HG03064 (cell line): ENCODE measurements around the gene NCS1.
"Not testable (repeated sequence)": the region's sequence is repeated elsewhere in the genome, so short reads cannot be mapped to it uniquely, and the experiment has no call there.

Experiments
- ATAC-seq: cut with Tn5 transposase; IDR thresholded peaks from one replicate; pipeline ENCODE4 v1.9.1; 2021; ENCODE audit warnings: low read depth; ENCODE audit not compliant: unreplicated experiment

Gene NCS1

DNA sequence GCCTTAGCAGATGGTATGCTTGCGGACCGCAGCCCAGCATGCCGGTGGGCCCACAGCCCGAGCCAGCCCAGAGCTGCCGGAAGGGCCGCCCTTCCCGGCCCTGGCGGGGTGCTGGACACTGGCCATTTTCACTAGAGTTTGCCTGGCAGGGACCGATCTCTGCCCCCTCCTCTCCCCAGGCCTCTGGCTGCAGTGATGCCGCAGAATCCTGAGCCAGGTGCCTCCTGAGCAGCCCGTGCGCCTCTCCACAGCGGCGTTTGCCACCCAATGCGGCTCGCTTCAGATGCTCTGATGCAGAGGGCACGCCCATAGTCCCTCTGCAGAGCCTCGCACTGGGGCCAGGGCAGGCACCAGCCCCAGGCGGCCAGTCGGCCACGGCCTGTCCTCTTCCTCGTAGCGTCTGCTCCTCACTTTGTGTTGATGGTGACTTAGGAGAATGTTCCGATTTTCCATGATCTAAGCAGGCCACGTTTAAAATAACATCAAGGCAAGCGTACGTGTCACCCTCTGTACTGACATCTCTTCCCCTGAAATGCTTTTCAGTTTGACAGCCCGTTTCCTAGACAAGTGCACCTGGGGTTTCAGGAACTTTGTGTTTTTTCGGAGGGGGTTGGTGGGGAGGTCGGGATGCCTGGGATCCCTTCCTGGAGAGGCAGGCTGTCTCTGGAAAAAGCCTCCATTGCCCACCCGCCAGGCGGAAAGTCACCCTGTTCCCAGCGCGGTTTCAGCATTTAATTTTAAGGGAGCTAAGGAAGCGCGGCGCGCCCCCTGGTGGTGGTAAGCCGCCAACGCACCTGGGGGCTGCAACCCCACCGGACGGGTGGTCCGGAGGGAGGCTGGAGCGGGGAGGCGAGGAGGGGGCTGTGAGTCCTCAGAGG lies 63.6 kb downstream of the NCS1 start:
- no peak for ATAC-seq

DNA sequence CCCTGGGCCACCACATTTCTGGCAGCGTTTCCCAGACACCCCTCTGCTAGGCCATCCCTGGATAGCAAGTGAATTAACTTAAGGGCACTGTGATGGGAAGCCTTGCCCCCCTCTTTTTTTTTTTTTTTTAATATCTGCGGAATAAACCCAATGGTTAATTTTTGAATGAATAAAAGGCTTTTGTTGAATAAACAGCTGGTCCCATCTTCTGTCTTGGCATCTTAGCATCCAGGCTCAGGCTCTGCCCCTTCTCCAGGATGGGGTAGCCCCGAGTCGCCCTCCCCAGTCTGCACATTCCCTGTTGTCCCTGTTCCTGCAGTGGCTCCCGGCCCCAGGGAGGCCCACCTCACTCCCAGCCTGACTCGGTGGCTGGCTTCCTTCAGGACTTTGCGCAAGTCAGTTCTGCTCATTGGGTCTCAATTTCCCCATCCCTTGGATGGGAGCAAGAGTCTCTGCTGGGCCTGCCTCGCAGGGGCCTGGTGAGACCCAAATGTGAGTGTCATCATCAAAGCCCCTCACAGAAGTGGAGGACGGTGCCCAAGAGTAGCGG lies 64.3 kb downstream of the NCS1 start:
- no peak for ATAC-seq

DNA sequence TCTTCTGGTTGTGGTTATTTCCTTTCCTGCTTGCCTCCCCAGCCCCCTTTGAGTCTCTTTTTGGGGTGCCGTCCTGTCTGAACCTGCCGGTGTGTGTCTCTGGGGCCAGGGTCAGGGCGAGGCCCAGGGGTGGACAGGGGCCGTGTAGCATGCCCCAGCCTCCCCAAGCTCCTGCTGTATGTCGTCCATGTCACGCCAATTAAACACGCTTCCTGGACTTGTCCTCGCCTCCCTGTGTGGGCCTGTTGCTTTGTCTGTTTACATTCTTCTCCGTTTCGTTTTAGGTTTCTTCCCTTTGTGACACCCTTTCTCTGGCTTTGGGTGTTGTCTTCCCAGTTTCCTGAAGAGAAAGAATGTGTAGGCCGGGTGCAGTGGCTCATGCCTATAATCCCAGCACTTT lies 64.9 kb downstream of the NCS1 start:
- no peak for ATAC-seq

DNA sequence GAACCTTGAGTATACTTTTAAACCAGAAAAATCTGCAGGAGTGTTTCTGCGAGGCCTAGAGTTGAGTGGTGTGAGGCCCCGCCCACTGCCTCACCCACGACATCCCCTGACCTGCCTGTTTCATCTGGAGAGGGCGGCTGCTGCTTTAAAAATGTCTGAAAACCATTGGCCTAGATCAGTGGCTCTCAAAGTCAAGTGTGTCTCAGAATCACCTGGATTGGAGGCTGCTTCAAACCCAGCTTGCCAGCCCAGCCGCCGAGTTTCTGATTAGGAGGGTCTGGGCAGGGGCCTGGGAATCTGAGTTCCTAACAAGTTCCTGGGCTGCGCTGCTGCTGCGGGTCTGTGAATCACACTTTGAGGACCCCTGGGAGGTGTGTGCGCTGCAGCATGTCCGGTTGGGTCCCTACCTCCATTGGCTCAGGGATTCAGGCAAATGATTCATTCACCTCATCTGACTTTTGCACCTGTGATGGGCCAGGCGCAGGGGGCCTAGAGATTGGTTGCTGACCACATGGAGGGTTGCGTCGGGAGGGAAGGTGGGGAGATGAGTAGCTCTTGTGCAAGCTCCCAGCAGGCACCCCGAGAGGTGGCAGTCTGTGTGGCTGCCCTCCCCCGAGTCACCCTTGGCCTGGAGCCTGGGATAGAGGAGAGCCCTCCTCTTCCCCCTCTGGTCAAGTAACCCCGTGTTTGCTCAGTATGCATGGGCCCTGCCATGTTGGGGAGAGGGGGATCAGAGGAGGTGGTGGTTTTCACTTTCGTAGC lies 65.7 kb downstream of the NCS1 start:
- no peak for ATAC-seq

DNA sequence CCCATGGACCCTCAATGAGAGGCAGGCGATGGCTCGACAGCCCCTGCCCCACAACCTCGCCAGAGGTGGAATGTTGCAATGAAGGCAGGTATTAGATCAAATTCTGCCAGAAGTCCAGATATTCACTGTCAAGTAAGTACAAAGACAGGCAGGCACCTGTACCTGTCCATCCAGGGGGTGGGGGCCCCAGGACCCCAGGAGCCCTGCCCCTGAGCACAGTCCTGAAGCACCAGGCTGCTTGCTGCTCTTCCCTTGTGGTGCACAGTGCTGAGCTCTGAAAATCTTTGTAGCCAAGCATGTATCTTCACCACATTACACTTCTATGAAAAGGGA lies 67.1 kb downstream of the NCS1 start:
- no peak for ATAC-seq

DNA sequence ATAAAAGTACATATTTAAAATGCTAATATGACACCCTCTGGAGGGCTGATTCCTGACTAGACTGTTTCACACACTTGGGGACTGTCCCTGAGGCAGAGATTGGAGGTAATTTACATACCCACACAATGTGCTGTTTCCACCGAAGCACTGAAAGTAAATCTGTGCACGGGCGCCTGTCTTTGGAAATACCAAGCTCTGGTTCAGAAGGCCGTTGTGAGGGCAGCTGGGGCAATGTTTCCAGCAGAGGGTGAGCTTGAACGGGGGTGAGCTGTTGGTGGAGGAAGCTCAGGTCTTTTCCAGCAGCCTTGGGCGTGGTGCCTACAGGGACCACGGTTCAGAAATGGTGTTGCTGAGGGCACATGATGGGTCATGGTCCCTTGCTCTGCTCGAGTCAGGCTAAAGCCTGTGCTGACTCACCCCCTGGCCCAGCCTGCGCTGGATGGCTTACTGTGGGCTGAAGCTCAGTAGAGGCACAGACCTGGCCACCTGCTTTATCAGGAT lies 67.6 kb downstream of the NCS1 start:
- ATAC-seq: no peak

DNA sequence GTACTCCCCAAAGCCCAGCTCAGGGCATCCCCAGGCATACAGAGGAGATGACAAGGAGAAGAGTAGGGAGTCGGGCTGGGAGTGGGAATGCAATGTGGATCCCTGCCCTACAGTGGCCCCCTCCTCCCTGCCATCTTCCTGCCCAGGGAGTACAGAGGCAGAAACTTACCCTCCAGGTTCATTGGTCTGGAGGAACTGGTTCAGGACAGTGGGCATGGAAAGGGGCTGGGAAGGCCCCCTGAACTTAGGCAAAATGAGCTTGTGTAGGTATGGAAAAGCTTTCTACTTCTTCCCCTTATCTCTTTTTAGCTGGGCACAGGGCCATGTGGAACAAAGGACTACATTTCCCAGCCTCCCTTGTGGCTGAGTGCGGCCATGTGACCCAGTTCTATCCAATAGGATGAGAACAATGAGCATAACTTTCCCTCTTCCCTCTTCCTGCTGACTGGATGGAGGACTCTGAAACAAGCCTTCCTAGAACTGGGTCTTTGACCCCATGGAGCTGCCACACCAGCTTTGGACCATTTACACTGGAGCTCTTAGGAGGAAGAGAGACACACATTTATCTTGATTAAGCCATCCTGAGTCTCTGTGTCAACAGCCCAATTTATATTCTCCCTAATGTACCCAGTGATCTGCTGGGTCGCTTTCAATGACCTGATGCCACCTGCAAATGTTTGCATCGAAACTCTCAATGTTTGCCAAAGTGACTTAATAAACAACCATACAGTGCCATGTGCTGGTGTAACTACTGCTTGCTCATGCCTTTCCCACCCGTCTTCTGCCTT lies 68.4 kb downstream of the NCS1 start:
- no peak for ATAC-seq

DNA sequence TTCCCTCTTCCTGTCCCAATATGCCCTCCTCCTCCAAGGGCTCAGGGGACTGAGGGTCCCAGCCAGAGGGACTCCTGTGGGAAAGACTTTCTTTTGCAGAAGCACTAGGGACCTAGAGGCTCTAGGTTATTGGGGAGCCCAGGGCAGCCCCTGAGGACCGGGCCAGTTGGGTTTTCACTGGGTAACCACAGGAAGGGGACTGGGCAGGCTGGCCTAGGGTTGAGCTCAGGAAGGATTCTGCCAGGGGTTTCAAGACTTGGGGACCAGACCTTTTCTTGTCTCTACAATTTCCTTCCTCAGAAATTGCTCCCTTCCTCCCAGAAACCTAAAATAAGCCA lies 69.0 kb downstream of the NCS1 start:
- ATAC-seq: no peak

DNA sequence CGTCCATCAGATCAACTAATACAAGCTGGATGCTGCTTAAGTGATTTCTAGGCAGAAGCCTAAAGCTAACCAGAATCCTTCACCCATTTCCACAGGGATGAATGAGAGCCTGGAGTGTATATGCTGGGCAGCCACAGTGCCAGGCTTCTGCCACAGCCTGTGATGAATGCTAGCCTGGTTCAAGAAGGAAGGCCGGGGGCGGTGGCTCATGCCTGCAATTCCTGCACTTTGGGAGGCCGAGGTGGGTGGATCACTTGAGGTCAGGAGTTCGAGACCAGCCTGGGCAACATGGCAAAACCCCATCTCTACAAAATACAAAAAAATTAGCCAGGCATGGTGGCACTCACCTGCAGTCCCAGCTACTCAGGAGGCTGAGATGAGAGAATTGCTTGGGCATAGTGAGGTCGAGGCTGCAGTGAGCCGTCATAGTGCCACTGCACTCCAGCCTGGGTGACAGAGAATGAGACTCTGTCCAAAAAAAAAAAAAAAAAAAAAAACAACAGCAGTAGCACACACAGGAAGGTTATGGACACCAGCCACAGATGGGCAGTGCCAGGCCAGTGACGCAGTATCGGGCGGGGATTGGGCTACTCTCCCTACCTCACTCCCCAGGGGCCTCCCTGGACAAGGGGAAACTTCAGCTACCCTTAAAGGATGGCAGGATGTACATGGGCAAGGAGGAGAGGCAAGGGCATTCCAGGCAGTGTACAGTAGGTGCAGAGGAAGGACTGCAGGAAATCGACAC lies 70.2 kb downstream of the NCS1 start:
- ATAC-seq: no peak

DNA sequence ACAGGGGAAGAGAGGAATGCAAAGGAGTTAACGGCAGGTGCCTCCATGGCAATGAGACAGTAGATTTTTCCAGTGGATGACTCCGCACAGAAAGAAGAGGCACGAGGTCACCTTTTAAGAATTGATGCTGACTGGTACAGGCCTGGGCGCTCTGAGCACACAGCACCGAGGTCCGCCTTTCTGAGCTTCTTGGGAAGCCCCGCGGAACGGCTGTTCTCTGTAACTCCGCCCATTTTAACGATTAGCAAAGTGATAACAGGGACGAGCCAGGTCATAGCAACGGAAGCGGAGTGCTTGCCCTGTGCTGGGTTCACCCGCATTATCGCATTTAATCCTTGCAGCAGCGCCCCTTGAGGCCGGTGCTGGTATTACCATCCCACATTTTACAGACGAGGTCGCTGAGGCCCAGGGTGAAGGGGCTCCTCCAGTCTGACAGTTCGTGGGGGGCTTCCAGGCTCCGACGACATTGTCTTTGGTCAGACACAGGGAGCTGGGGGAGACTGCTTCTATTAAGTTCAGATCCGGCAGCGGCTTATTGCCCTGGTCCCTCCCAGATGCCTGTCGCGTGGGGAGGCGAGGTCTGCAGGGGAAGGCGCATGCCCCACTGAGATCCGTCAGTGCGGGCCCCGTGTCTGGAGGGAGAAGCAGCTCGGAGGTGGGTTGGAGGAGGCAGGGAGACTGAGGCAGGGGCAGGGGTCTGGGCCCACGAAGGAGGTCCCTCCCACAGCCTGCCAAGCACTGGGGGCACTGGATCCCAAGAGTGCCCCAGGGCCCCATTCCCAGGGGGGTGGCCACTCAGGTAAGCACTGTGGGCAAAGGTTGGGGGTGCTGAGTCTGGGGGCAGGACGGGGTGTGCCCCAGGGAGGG lies 71.0 kb downstream of the NCS1 start:
- ATAC-seq: no peak

DNA sequence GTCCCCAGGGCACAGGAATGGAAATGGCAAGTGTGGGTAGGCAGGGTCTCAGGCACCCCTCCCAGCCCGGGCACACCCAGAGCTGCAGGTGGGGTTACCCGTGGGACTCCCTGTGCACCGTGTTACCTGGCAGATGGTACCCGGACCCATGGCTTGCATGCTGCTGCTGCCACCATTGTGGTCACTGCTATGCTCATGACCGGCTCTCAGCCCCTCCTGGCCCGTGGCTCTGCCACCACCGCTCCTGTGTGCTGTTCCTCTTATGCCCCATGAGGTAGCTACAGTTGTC lies 71.6 kb downstream of the NCS1 start:
- no peak for ATAC-seq

DNA sequence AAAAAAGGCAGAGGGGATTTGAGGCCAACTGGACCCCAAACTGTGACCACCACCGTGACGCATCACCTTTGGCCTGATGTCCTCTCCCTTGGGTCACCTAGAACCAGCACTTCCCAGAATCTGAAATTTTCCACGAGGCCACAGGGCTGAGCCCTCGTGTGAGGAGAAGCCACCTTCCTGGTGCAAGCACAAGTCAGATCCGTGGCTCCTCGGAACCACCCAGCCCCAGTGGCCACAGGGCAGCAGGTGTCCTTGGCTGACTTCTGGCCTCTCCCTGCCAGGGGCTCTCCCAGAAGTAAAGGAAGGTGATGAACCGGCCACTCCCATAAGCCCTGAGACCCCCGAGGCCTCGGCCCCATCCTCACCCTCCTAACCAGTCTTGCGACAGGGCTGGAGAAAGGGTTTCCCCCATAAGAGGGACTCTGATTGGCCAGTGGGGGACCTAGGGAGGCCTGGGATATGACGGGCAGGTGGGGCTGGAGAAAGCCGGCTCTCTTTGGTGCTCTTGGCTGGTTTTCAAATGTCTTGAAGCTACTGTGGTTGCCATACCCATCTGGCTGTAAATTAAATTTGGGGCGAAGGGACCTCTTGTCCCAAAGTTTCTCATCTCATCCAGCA lies 72.5 kb downstream of the NCS1 start:
- no peak for ATAC-seq

DNA sequence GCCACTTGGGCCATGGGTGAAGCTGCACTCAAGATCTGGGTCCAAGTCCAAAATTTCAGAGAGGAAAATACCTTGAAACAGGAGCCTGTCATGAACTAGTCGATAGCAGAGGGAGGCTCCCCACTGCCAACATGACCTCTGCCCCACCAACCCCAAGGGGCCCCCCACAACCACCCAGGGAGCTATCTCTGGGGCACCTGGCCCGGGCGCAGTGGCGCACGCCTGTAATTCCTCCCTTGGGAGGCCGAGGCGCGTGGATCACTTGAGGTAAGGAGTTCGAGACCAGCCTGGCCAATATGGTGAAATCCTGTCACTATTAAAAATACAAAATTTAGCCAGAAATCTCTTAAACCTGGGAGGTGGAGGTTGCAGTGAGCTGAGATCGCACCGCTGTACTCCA lies 73.3 kb downstream of the NCS1 start:
- ATAC-seq: no peak

DNA sequence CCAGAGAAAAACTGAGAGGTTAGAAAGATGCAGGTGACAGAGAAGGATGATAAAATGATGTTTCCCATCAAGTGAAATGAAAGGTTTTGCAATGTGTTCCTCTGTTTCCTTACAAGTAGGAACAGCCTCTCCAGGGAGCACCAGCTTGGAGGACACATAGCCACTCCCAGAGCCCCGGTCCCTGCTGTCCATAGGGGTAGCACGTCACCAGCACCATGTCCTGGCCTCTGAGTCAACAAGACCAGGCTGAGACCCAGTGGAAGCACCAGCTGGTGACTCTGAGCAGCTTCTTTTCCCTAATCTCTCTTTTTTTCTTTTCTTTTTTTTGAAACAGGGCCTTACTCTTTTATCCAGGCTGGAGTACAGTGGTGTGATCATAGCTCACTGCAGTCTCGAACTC lies 73.9 kb downstream of the NCS1 start:
- ATAC-seq: no peak

DNA sequence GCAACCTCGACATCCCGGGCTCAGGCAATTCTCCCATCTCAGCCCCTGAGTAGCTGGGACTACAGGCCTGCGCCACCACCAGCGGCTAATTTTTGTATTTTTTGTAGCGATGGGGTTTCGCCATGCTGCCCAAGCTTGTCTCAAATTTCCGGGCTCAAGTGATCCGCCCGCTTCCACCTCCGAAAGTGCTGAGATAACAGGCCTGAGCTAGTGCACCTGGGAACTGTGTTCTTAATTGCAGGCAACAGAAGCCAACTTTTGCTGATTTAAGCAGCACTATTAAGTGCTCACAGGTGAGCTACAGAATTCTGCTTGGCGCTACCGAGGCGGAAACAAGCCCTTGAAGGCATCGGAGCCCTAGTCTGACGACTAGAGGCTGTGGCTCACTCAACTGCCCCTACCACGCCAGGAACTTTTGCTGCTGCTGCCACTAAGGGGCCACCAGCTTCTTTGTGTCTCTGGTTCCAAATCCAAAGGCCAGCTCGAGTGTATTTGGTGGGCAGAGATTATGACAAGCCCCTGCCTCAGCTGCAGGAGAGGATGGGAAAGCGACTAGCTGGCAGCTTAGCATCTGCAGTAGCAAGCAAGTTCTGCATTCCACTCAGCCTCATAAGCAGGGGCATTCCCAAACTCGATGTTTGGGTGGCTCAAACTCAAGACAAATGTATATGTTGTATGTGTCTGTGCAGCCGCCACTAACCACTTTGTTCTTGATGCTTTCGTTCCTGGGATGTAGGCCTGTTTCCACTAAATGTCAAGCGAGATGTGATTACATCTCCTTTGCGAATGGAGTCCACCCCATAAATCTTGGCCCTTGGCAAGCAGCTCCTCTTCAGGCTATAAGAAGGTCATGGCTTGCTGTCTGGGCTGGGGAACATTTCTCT lies 82.8 kb downstream of the NCS1 start:
- no peak for ATAC-seq

DNA sequence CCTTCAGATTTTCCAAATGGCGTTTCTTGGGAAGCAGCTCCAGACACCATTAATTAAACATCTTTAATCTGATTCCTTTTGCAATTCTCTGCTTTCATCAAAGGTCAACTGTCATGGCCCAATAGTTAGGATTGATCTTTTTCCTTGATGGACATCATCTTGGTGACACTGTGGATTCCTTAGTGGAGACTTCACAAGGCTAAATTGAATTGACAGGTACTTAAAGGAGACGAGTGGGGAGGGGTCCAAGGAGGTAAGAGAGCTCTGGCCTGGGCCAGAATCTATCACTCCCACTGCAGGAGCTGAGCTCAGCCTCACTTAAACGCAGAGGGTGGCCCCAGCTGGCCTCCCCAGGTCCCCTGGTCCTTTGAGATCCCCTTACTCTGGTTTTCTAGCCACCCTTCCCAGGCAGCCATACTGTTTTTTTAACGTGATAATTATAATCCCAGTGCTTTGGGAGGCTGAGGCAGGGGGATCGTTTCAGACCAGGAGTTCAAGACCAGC lies 83.5 kb downstream of the NCS1 start:
- ATAC-seq: no peak

DNA sequence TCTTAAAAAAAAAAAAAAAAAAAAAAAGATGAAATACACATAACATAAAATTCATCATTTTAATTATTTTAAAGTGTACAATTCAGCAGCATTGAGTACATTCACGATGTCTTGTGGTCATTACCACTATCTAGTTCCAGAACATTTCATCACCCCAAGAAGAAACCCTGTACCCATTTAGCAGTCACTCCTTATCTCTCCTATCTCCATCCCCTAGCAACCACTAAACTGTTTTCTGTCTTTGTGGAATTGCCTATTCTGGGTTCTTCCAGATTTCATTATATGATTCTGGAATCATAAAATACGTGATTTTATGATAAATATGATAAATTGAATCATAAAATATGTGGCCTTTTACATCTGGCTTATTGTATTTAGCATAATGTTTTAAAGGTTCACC lies 84.4 kb downstream of the NCS1 start:
- no peak for ATAC-seq

DNA sequence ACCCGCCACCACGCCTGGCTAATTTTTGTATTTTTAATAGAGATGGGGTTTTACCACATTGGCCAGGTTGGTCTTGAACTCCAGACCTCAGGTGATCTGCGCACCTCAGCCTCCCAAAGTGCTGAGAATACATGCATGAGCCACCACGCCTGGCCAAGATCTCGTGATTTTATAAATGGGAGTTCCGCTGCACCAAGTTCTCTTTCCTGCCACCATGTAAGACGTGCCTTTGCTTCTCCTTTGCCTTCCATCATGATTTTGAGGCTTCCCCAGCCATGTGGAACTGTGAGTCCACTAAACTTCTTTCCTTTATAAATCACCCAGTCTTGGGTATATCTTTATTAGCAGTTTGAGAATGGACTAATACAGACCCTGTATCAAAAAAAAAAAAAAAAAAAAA lies 85.9 kb downstream of the NCS1 start:
- not testable (repeated sequence) for ATAC-seq
